ENCODE results near the gene GPHN. TPM values are rescaled to one million over a fixed set of nuclear protein-coding genes. Genes with fewer than 3 reads are reported as not detected.

The GPHN gene
- total RNA-seq, 2 experiments from 2014 or later, result 10.0 to 10.7 TPM

GRCh38 chr14:66651536-66652220 lies 143.7 kb downstream of the GPHN start:
- CTCF ChIA-PET, result no interaction called here
- Mint-ChIP-seq H3K27me3 (no peaks in the 10 kb centered on the region), H3K9me3 (peaks cover 11% of the 10 kb centered on the region), H3K27ac (no peak overlapping the region), H3K4me3 (no peak overlapping the region), H3K4me1 (ENCODE audit: low read depth) (peaks cover 23% of the 10 kb centered on the region), H3K36me3 (ENCODE audit: low read depth) (peaks cover 38% of the 10 kb centered on the region)
- ATAC-seq (ENCODE audit: poor library complexity) (no peak), DNase-seq (no peak)
- no peak overlapping the region for H3K27ac ChIP-seq (ENCODE audit: low read depth in 1 of 2, low read length in 2 of 2)
- intact Hi-C loops (cut with DNase I, micrococcal nuclease), result no loop called here
- H3K9me3 ChIP-seq (ENCODE audit: control insufficient read depth in 1 of 2, insufficient read depth in 1 of 2, low read length in 2 of 2), result peaks cover 2 to 4% of the 10 kb centered on the region in 2 experiments
- no peaks in the 10 kb centered on the region for H3K36me3 ChIP-seq (ENCODE audit: insufficient read depth, low read length)
- H3K4me1 ChIP-seq (ENCODE audit: insufficient read depth, low read length), result no peaks in the 10 kb centered on the region
- TF ChIP-seq CTCF (IDR thresholded peaks at IDR 0.05), result no peak
- H3K4me3 ChIP-seq (ENCODE audit: low read length), result no peak overlapping the region
- H3K27me3 ChIP-seq (ENCODE audit: control insufficient read depth in 1 of 2, insufficient read depth in 2 of 2, low read length in 2 of 2), result no peaks in the 10 kb centered on the region
- POLR2A ChIA-PET, result no interaction called here

- CTCF ChIA-PET, result no interaction called here
- peaks cover 45% of the 10 kb centered on the region for H3K36me3 Mint-ChIP-seq (ENCODE audit: low read depth)
- POLR2A ChIA-PET, result no interaction called here
- no peaks in the 10 kb centered on the region for H3K36me3 ChIP-seq (ENCODE audit: insufficient read depth, low read length)
- H3K4me3 ChIP-seq (ENCODE audit: low read length), result no peak overlapping the region
- no peak for TF ChIP-seq CTCF (IDR thresholded peaks at IDR 0.05)
- H3K4me1 Mint-ChIP-seq (ENCODE audit: low read depth), result peaks cover 22% of the 10 kb centered on the region
- intact Hi-C loops (cut with DNase I, micrococcal nuclease), result no loop called here
- no peaks in the 10 kb centered on the region for H3K4me1 ChIP-seq (ENCODE audit: insufficient read depth, low read length)
- no peak overlapping the region for H3K27ac ChIP-seq (ENCODE audit: low read depth in 1 of 2, low read length in 2 of 2)
- DNase-seq (no peak), ATAC-seq (ENCODE audit: poor library complexity) (no peak)
- H3K27me3 Mint-ChIP-seq, result no peaks in the 10 kb centered on the region
- H3K27ac Mint-ChIP-seq, result no peak overlapping the region
- peaks cover 4 to 11% of the 10 kb centered on the region in 2 experiments for H3K9me3 ChIP-seq (ENCODE audit: control insufficient read depth in 1 of 2, insufficient read depth in 1 of 2, low read length in 2 of 2)
- peaks cover 12% of the 10 kb centered on the region for H3K9me3 Mint-ChIP-seq
- H3K27me3 ChIP-seq (ENCODE audit: control insufficient read depth in 1 of 2, insufficient read depth in 2 of 2, low read length in 2 of 2), result no peaks in the 10 kb centered on the region
- no peak overlapping the region for H3K4me3 Mint-ChIP-seq
Measured at GRCh38 chr14:66652525-66653106, 144.7 kb downstream of the GPHN start.

- Mint-ChIP-seq H3K4me1 (ENCODE audit: low read depth) (no peaks in the 10 kb centered on the region), H3K36me3 (ENCODE audit: low read depth) (peaks cover 53% of the 10 kb centered on the region), H3K4me3 (no peak overlapping the region), H3K27me3 (no peaks in the 10 kb centered on the region), H3K27ac (no peak overlapping the region), H3K9me3 (peaks cover 24% of the 10 kb centered on the region)
- Histone ChIP-seq H3K4me1 (ENCODE audit: insufficient read depth, low read length) (no peaks in the 10 kb centered on the region), H3K27me3 (ENCODE audit: control insufficient read depth in 1 of 2, insufficient read depth in 2 of 2, low read length in 2 of 2) (no peaks in the 10 kb centered on the region), H3K4me3 (ENCODE audit: low read length) (no peak overlapping the region), H3K9me3 (ENCODE audit: control insufficient read depth in 1 of 2, insufficient read depth in 1 of 2, low read length in 2 of 2) (peaks cover 6 to 17% of the 10 kb centered on the region in 2 experiments), H3K27ac (ENCODE audit: low read depth in 1 of 2, low read length in 2 of 2) (no peak overlapping the region), H3K36me3 (ENCODE audit: insufficient read depth, low read length) (no peaks in the 10 kb centered on the region)
- TF ChIP-seq CTCF (IDR thresholded peaks at IDR 0.05), result no peak
- ChIA-PET POLR2A (no interaction called here), CTCF (no interaction called here)
- DNase-seq, result no peak
- no peak for ATAC-seq (ENCODE audit: poor library complexity)
- intact Hi-C loops (cut with DNase I, micrococcal nuclease), result no loop called here
Measured at GRCh38 chr14:66657780-66658179, 149.8 kb downstream of the GPHN start.
